HCT116 (cell line): Measurements from ENCODE around the gene BAD.

Experiments used
- CEBPB ChIP-seq: IDR thresholded peaks from 2 replicates; pipeline ENCODE4 v1.6.1; 2012; ENCODE audit warnings: low read depth
- CTCF ChIP-seq, 3 experiments: fragments of 200-600 bp in 1 of 3; sonication (generic) in 1 of 3; IDR thresholded peaks in 2 of 3; conservative IDR thresholded peaks in 1 of 3; 2 replicates each; pipeline ENCODE4 v1.5.1; 2012 to 2017; ENCODE audit warnings: low read depth in 2 of 3, low read length in 2 of 3, antibody characterized with exemption in 1 of 3, borderline replicate concordance in 1 of 3, control low read depth in 1 of 3, mild to moderate bottlenecking in 1 of 3, mixed read lengths in 1 of 3, mixed run types in 1 of 3, moderate library complexity in 1 of 3; ENCODE audit not compliant: insufficient read depth in 1 of 3
- JUND ChIP-seq: IDR thresholded peaks from 2 replicates; pipeline ENCODE4 v1.6.1; 2012
- POLR2A ChIP-seq: IDR thresholded peaks from 2 replicates; pipeline ENCODE4 v1.7.0; 2011; ENCODE audit warnings: borderline replicate concordance; ENCODE audit not compliant: insufficient read depth, insufficient read length; ENCODE audit errors: extremely low read depth
- RAD21 ChIP-seq: IDR thresholded peaks from 2 replicates; pipeline ENCODE4 v1.6.1; 2012; ENCODE audit warnings: low read depth, mild to moderate bottlenecking
- REST ChIP-seq: IDR thresholded peaks from 2 replicates; pipeline ENCODE4 v1.6.1; 2012; ENCODE audit warnings: low read depth
- SRF ChIP-seq: IDR thresholded peaks from 2 replicates; pipeline ENCODE4 v1.6.1; 2012; ENCODE audit warnings: low read depth
- TF ChIP-seq, protein P1 (sequence below): IDR thresholded peaks from 2 replicates; pipeline ENCODE4 v1.6.1; 2011; ENCODE audit warnings: mild to moderate bottlenecking, low read length, moderate library complexity; ENCODE audit not compliant: insufficient replicate concordance; ENCODE audit errors: extremely low read depth

DNA sequence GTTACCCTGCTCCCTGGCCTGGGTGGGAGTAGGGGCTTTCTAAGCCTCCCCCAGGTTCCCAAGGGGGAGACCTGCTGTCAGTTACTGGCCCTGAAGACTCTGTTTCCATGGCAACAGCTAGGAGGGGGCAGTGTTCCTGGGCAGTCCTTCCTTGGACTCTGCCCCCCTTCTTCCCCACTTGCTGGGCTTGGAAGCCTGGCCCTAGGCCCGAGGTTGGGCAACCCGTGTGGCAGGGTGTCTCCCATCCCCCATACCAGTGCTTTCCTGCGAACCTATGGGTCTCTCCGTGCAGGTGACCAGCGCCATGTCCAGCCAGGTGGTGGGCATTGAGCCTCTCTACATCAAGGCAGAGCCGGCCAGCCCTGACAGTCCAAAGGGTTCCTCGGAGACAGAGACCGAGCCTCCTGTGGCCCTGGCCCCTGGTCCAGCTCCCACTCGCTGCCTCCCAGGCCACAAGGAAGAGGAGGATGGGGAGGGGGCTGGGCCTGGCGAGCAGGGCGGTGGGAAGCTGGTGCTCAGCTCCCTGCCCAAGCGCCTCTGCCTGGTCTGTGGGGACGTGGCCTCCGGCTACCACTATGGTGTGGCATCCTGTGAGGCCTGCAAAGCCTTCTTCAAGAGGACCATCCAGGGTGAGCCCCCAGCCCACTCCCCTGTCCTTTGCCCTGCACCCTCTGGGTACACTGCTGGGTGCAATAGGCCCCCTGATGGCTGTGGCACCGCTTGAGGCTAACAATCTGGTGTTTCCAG is 22.6 kb upstream of the BAD start:
- no peak for TF ChIP-seq CEBPB
- TF ChIP-seq, protein P1, sequence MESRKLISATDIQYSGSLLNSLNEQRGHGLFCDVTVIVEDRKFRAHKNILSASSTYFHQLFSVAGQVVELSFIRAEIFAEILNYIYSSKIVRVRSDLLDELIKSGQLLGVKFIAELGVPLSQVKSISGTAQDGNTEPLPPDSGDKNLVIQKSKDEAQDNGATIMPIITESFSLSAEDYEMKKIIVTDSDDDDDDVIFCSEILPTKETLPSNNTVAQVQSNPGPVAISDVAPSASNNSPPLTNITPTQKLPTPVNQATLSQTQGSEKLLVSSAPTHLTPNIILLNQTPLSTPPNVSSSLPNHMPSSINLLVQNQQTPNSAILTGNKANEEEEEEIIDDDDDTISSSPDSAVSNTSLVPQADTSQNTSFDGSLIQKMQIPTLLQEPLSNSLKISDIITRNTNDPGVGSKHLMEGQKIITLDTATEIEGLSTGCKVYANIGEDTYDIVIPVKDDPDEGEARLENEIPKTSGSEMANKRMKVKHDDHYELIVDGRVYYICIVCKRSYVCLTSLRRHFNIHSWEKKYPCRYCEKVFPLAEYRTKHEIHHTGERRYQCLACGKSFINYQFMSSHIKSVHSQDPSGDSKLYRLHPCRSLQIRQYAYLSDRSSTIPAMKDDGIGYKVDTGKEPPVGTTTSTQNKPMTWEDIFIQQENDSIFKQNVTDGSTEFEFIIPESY: no peak
- no peak for TF ChIP-seq CTCF (IDR thresholded peaks at IDR 0.05 in 2 of 3, conservative IDR thresholded peaks at IDR 0.05 in 1 of 3; ENCODE audit: borderline replicate concordance in 1 of 3, insufficient read depth in 1 of 3, low read depth in 2 of 3, low read length in 2 of 3)
- no peak for TF ChIP-seq JUND
- TF ChIP-seq REST: no peak
- no peak for TF ChIP-seq POLR2A
- no peak for TF ChIP-seq RAD21
- TF ChIP-seq SRF: no peak
